Glutamatergic neuron (in vitro differentiated cells): ENCODE results near the gene ACBD4. TPM values are rescaled to one million over a fixed set of nuclear protein-coding genes. Genes with fewer than 3 reads are reported as not detected.

Experiments
- DNase-seq: peaks from one replicate; pipeline ENCODE4 v3.0.0; 2022
- H3K27ac Mint-ChIP-seq: one replicate; pipeline ENCODE4 v1.8.0; 2020; ENCODE audit warnings: mild to moderate bottlenecking, mixed read lengths, inconsistent platforms; ENCODE audit not compliant: unreplicated experiment
- H3K27me3 Mint-ChIP-seq: one replicate; pipeline ENCODE4 v1.8.0; 2020; ENCODE audit warnings: mild to moderate bottlenecking, moderate library complexity, mixed read lengths, inconsistent platforms; ENCODE audit not compliant: unreplicated experiment
- H3K36me3 Mint-ChIP-seq: one replicate; pipeline ENCODE4 v1.8.0; 2020; ENCODE audit warnings: mild to moderate bottlenecking, mixed read lengths, inconsistent platforms; ENCODE audit not compliant: unreplicated experiment
- H3K4me1 Mint-ChIP-seq: one replicate; pipeline ENCODE4 v1.8.0; 2020; ENCODE audit warnings: mild to moderate bottlenecking, low read depth, mixed read lengths, inconsistent platforms; ENCODE audit not compliant: unreplicated experiment
- H3K4me3 Mint-ChIP-seq: one replicate; pipeline ENCODE4 v1.8.0; 2020; ENCODE audit warnings: mild to moderate bottlenecking, mixed read lengths, inconsistent platforms; ENCODE audit not compliant: unreplicated experiment
- H3K9me3 Mint-ChIP-seq: one replicate; pipeline ENCODE4 v1.8.0; 2020; ENCODE audit warnings: mild to moderate bottlenecking, moderate library complexity, mixed read lengths, inconsistent platforms; ENCODE audit not compliant: unreplicated experiment
- CTCF ChIP-seq: fragments of 200-600 bp; sonication (generic); IDR thresholded peaks from one replicate; pipeline ENCODE4 v1.5.0; 2021; ENCODE audit not compliant: partially characterized antibody, unreplicated experiment
- total RNA-seq: library from RNA; stranded (reverse); fragmentation: NEBNext Ultra II Directional; extraction: Animal tissue kit (Norgen Biotek cat#: 25700); gene quantifications from one replicate; pipeline ENCODE4 v1.2.1, GENCODE V29; 2021; ENCODE audit not compliant: unreplicated experiment

The ACBD4 gene
- total RNA-seq, 1 donor from 2014 or later: 3.7 TPM

GRCh38 chr17:45138911-45139532 is 3.5 kb downstream of the ACBD4 start:
- H3K4me1 Mint-ChIP-seq: peaks cover 6% of the 10 kb centered on the region
- H3K27me3 Mint-ChIP-seq: peaks cover 2% of the 10 kb centered on the region
- no peaks in the 10 kb centered on the region for H3K36me3 Mint-ChIP-seq
- TF ChIP-seq CTCF: no peak
- H3K4me3 Mint-ChIP-seq: no peak overlapping the region
- peaks cover 2% of the 10 kb centered on the region for H3K9me3 Mint-ChIP-seq
- no peak for DNase-seq
- no peak overlapping the region for H3K27ac Mint-ChIP-seq

- peaks cover 2% of the 10 kb centered on the region for H3K9me3 Mint-ChIP-seq
- DNase-seq: no peak
- peaks cover 6% of the 10 kb centered on the region for H3K4me1 Mint-ChIP-seq
- peaks cover 2% of the 10 kb centered on the region for H3K27me3 Mint-ChIP-seq
- no peak overlapping the region for H3K4me3 Mint-ChIP-seq
- TF ChIP-seq CTCF: no peak
- H3K36me3 Mint-ChIP-seq: no peaks in the 10 kb centered on the region
- no peak overlapping the region for H3K27ac Mint-ChIP-seq
Observed at GRCh38 chr17:45139533-45139920, 4.0 kb downstream of the ACBD4 start.

GRCh38 chr17:45143094-45143670 is 7.7 kb downstream of the ACBD4 start:
- Mint-ChIP-seq H3K36me3 (no peaks in the 10 kb centered on the region), H3K27me3 (peaks cover 3% of the 10 kb centered on the region), H3K27ac (no peak overlapping the region), H3K4me1 (peaks cover 10% of the 10 kb centered on the region), H3K9me3 (peaks cover 10% of the 10 kb centered on the region), H3K4me3 (no peak overlapping the region)
- no peak for TF ChIP-seq CTCF
- DNase-seq: no peak

- H3K36me3 Mint-ChIP-seq: no peaks in the 10 kb centered on the region
- peaks cover 10% of the 10 kb centered on the region for H3K4me1 Mint-ChIP-seq
- no peak for TF ChIP-seq CTCF
- DNase-seq: peak; percentile 56
- H3K4me3 Mint-ChIP-seq: no peak overlapping the region
- no peak overlapping the region for H3K27ac Mint-ChIP-seq
- H3K27me3 Mint-ChIP-seq: peaks cover 6% of the 10 kb centered on the region
- H3K9me3 Mint-ChIP-seq: peaks cover 14% of the 10 kb centered on the region
Observed at GRCh38 chr17:45143767-45144198, 8.3 kb downstream of the ACBD4 start.
